Measurements from ENCODE around the gene RHBDD3. TPM values are rescaled to one million over a fixed set of nuclear protein-coding genes. Genes with fewer than 3 reads are reported as not detected.

The RHBDD3 gene
- total and polyA plus RNA-seq, 8 donors: 24.1 to 41.8 (median 31.8) TPM

GRCh38 chr22:29216011-29216872, 51.5 kb downstream of the RHBDD3 start:
- H3K36me3 ChIP-seq: no peaks in the 10 kb centered on the region
- no peaks in the 10 kb centered on the region for H3K27me3 ChIP-seq

GRCh38 chr22:29215012-29215860, 52.5 kb downstream of the RHBDD3 start:
- H3K4me3 ChIP-seq: no peak overlapping the region
- H3K4me1 ChIP-seq: peaks cover 0 to 12% of the 10 kb centered on the region in 2 donors
- H3K36me3 ChIP-seq: no peaks in the 10 kb centered on the region
- H3K9me3 ChIP-seq: no peaks in the 10 kb centered on the region
- DNase-seq (peak in 1 of 4 donors; percentile 58), ATAC-seq (no peak)
- intact Hi-C loops (cut with DNase I): no loop called here
- no peak overlapping the region for H3K27ac ChIP-seq
- H3K27me3 ChIP-seq: no peaks in the 10 kb centered on the region
- TF ChIP-seq CTCF (IDR thresholded peaks at IDR 0.05): no peak

More at GRCh38 chr22:29216011-29216872, 51.5 kb downstream of the RHBDD3 start:
- TF ChIP-seq CTCF (IDR thresholded peaks at IDR 0.05): no peak
- Histone ChIP-seq H3K4me1 (peaks cover 0 to 13% of the 10 kb centered on the region in 2 donors), H3K4me3 (no peak overlapping the region), H3K9me3 (no peaks in the 10 kb centered on the region), H3K27ac (no peak overlapping the region)
- no peak for ATAC-seq
- DNase-seq: peak in 1 of 4 donors; percentile 38
- intact Hi-C loops (cut with DNase I): no loop called here

GRCh38 chr22:29214232-29214631, 53.5 kb downstream of the RHBDD3 start:
- no peak for TF ChIP-seq CTCF (IDR thresholded peaks at IDR 0.05)
- Histone ChIP-seq H3K9me3 (no peaks in the 10 kb centered on the region), H3K4me3 (no peak overlapping the region), H3K27me3 (no peaks in the 10 kb centered on the region), H3K4me1 (peaks cover 0 to 11% of the 10 kb centered on the region in 2 donors), H3K36me3 (no peaks in the 10 kb centered on the region), H3K27ac (no peak overlapping the region)
- intact Hi-C loops (cut with DNase I): no loop called here
- no peak for ATAC-seq
- DNase-seq: peak in 1 of 4 donors; percentile 37

GRCh38 chr22:29213493-29213892, 54.3 kb downstream of the RHBDD3 start:
- peaks cover 0 to 14% of the 10 kb centered on the region in 2 donors for H3K4me1 ChIP-seq
- no peak for TF ChIP-seq CTCF (IDR thresholded peaks at IDR 0.05)
- H3K4me3 ChIP-seq: no peak overlapping the region
- no peaks in the 10 kb centered on the region for H3K9me3 ChIP-seq
- no peak overlapping the region for H3K27ac ChIP-seq
- no peaks in the 10 kb centered on the region for H3K36me3 ChIP-seq
- intact Hi-C loops (cut with DNase I): no loop called here
- ATAC-seq: no peak
- peak in 1 of 4 donors; percentile 49 for DNase-seq
- H3K27me3 ChIP-seq: peaks cover 0 to 7% of the 10 kb centered on the region in 2 donors

- no peak overlapping the region for H3K27ac ChIP-seq
- H3K9me3 ChIP-seq: no peaks in the 10 kb centered on the region
- TF ChIP-seq CTCF (IDR thresholded peaks at IDR 0.05): no peak
- H3K36me3 ChIP-seq: no peaks in the 10 kb centered on the region
- H3K4me3 ChIP-seq: no peak overlapping the region
- no peak for ATAC-seq
- intact Hi-C loops (cut with DNase I): no loop called here
- H3K4me1 ChIP-seq: peaks cover 0 to 14% of the 10 kb centered on the region in 2 donors
- H3K27me3 ChIP-seq: peaks cover 0 to 14% of the 10 kb centered on the region in 2 donors
- DNase-seq: peak in 1 of 4 donors; percentile 21
These were observed 55.0 kb downstream of the RHBDD3 start for GRCh38 chr22:29212743-29213142.
